ENCODE results near the gene UBL3.

The UBL3 gene

DNA sequence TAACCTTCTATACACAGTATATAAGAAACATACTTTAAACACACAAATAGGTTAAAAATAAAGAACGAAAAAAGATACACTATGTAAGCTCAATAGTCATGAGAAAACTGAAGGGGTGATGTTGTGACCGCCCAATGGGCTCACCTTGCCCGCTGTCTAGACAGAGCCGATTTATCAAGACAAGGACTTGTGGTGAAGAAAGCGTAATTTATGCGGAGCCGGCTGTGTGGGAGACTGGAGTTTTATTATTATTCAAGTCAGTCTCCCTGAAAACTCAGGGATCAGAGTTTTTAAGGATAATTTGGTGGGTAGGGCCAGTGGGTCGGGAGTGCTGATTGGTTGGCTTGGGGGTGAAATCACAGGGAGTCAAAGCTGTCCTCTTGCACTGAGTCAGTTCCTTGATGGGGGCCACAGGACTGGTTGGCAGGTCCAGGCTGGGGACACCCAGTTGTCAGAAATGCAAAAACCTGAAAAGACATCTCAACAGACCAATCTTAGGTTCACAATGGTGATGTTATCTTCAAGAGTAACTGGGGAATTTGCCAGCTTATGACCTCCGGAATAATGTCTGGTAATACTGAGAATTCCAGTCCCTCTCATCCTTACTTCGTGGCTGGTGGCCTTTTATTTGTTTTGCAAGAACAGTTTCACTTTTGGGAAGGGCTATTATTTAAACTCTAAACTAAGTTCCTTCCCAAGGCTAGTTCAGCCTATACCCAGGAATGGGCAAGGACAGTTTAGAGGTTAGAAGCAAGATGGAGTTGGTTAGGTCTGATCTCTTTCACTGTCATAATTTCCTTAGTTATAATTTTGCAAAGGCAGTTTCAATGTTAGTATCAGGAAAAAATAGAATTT is 96.6 kb downstream of the UBL3 start:
- DNase-seq, result no peak

DNA sequence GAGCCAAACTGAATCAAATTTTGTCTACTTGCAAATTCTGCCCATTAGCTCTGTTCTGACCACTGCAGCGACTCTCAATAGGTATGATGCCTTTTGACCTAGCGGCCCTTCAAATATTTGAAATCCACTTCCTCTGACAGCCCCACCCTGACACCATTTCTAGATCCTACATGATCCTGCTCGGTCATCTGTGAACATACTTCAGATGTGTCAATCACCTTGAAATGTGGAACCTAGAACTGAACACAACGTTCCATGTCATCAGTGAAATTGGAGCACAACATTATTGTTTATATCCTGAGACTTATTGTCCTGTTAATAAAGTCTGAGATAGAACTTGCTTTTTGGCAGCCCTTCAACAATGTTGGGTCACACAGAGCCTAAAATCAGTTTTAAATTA is 98.2 kb downstream of the UBL3 start:
- DNase-seq, result no peak

DNA sequence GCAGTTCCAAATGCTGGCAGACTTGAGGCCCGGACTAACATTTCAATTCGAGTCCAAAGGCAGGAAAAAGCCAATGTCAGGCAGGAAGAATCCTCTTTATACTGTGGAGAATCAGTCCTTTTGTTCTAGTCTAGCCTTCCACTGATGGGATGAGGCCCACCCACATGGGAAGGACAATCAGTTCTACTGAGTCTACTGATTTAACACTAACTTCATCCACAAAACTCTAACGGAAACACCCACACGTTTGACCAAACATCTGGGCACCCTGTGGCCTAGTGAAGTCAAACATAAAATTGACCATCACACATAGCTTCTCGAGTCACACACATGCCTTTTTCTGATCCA is 100.3 kb downstream of the UBL3 start:
- DNase-seq, result no peak

DNA sequence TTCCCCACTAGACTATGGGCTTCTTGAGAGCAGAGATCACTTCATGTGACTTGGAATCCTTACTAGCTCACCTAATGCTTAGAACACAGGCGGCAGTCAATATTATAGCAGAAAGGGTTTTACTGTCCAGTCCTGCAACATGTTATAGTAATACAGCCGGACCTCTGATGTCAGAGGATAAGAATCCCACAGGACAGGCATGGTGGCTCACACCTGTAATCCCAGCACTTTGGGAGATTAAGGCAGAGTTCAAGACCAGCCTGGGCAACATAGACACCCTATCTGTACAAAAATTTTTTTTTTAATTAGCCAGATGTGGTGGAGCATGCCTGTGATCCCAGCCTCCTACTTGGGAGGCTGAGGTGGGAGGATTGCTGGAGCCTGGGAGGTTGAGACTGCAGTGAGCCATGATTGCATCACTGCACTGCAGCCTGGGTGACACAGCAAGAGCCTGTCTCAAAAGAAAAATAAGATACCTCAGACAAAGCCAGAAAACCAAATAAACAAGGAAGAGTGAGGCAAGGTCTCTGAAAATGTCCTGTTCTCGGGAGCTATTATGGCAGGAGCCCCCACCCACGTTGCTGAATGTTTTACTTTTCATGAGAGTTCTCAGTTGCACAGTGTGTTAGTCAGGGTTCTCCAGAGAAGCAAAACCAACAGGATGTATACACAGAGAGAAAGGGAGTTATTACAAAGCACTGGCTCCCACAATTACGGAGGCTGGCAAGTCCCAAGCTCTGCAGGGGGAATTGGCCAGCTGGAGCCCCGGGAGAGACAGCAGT is 100.8 kb downstream of the UBL3 start:
- no peak for DNase-seq

DNA sequence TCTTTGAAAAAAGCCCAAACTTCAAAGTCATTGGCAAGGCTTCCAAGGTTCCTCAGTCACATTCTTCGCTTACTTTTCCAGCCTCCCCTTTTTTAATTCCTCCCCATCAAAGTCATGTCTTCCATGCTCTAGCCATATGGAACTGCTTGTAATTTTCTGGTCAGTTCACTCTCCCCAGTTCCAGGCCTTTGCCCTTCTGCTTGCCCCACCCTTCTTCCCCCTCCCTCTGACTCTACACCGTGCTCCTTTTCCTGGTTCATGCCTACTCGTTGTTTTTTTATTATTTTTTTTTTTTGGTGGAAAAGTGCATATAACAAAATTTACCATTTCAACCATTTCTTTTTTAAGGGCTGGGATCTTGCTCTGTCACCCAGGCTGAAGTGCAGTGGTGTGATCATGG is 102.3 kb downstream of the UBL3 start:
- DNase-seq, result no peak

DNA sequence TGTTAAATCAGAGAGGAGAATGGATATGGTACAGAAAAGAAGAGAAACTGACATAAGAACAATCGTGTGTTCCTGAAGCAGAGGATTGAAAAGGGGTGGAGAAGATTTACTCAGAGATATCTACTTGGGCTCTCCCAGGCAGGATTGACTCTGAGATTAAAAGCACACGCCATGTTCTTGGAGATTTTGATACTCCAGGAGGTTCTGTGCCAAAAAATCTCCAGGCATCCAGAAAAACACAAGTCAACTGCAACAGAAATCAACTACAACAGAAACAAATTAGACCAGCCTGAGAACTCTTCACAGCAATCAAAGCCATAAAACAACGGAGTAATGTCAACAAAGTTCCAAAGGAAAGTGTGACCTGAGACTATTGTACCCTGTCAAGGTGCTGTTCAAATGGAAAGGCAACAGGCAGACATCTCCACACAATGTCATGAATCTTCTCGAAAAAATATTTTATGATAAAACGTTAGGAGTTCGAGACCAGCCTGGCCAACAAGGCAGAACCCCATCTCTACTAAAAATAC is 104.2 kb downstream of the UBL3 start:
- DNase-seq, result no peak

DNA sequence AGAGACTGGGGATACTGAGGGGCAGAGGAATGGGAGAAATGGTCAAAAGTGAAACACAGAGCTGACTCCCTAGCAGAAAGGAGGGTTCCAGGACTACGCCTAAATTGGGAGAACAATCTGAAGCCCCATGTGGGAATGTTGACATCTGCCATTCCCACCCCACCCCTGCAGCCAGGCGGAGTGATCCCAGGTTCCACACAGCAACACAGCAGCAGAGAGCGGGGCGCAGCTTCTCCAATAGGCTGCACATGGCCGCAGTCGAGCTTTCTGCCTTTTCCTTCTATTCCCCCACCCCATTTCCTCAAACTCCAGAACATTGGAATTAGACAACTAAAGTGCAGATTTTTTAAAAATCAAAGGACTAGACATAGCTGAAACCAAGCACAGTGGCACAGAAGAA is 104.7 kb downstream of the UBL3 start:
- no peak for DNase-seq

DNA sequence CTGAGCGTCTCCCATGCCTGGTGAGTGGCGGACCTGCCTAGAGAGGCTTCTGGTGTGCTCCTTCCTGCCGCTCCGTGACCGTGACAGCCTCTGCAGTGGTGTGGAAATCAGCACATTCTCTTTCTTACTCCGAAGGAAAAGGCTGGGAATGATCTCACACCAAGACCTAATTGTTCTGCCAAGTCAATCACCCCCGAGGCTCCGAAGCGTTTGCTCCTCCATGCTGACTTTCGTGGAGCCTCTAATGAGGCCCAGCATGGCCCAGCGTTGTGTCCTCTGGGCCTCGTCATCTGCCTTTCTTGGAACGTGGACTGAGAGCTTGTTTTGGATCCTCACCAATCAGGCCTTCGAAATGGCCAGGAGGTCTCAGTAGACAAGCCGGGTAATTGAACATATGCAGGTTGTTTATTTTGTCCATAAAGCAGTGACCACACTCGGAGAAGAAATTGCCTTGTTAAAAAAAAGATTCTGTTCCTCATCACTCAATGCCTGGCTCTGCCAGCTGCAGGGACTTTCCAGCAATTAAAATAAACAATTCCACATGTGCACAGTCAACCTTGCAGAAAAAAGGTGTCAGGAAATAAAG is 107.1 kb downstream of the UBL3 start:
- no peak for DNase-seq

DNA sequence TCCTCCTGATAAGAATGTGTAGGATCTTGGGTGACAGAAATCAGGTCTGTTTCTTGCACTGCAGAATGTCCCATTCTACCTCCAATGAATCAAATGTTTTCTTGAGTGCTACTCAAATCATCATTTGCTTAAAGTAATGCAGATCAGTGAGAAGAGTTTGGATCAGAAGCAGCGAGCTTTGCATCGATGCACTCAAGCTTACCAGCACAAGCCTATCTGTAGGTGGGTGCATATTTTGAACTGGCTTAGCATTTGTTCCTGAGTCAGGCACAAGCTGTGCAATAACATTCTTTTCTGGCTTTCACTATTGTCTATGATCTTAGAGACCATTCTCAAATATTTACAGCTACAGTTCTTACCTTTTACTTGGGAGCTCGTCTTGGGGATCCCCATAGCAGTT is 109.5 kb downstream of the UBL3 start:
- DNase-seq, result no peak

DNA sequence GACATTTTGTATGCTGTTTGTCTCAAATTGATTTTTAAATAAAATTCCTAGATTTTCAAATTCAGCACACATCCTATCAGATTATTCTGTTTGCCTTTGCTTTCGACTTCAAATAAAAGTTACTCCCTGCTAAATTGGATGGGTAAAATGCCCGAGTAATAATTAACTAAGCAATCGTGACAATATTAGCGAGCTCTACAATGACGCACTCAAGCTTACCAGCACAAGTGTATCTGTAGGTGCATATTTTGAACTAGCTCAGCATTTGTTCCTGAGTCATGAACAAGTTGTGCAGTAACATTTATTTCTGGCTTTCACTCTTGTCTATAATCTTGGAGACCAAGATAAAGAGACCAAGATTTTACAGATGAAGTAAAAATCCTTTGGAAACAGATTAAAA is 113.4 kb downstream of the UBL3 start:
- no peak for DNase-seq

DNA sequence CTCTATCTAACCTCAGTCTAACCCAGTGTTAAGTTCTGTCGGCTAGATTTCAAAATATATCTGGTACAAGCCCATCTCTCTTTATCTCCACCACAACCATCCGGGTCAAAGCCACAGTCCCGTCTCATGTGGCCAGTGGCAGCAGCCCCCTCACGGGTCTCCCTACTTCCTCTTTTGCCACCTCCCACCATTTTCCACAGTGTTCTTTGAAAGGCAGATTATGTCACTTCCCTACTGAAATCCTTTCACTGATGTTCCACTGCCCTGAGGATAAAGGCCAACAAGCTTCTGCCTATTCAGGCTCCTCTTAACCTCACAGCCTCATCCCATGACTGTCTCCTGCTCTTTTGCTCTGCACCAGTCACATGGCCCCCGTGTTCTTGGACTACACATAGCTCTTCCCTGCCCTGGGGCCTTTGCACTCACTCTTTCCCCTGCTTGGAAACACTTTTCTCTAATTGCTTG is 117.2 kb downstream of the UBL3 start:
- DNase-seq, result no peak

DNA sequence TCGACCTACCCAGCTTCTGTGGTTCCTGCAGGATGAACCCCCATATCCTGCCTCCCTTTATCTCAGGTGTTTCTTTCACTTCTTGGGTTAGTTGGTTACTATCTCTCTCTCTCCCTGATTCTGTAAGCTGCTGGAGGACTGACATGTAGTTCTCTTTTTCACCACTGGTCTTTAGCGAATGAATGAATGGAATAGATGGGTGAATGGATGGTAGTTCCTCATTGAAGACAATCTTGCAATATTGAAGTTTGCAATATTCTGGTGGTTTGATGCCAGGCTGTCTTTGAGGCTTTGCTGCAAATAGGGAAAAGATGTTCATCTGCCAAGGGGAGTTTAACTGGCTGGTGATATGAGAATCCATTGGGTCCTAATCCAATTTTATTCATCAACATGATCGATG is 120.2 kb downstream of the UBL3 start:
- DNase-seq, result no peak

DNA sequence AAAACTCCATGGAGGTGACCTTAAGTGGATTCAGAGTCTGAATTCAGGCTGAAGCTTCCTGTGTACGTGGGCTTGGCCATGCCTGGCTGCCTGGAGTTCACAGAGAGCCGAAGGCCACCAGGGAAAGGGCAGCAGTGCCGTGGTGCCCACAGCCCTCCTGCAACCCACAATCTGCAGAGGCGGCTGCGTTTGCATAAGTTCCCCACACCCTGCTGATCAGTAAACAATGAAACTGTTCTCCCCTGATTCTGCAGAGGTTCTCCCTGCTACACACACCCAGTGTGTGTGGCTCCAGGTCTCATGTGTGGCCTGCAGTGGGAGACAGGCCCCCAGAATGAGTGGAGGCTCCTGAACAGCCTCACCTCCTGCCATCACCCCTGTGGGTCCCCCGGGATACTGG is 128.0 kb downstream of the UBL3 start:
- no peak for DNase-seq

DNA sequence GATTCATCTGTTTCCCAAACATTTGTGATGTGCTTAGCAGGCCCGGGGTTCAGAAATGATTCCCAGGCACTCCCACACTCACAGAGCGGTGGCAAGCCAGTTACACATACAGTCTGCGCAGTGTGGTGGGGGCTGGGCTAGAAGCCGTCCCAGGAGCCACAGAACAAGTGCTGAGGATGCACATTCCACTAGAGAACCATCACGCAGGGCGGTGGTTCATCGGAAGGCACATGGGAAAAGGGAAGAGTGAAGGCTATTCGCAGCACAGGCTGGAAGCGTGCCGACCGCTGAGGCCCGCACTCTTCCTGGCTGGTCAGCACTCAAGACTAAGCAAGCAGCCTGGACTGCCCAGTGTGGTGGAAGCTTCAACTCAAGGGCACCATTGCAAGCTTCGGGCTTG is 128.7 kb downstream of the UBL3 start:
- DNase-seq, result no peak

DNA sequence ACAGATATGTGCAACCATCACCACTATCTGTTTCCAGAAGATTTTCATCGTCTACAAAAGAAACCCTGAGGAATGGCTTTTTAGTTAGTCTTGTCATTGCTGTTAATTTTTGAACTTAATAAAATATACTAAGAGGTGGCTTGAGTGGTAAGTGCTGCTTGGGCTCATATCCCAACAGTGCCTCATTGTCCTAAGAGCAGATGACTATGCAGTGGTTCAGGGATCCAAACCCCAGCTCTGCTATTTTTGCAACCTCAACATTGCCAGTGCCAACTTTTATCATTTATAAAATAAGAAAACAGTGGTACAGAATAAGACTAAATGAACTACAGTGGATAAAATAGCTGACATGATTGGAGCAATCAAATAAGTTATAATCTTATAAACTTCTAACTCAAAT is 131.7 kb downstream of the UBL3 start:
- DNase-seq, result no peak

DNA sequence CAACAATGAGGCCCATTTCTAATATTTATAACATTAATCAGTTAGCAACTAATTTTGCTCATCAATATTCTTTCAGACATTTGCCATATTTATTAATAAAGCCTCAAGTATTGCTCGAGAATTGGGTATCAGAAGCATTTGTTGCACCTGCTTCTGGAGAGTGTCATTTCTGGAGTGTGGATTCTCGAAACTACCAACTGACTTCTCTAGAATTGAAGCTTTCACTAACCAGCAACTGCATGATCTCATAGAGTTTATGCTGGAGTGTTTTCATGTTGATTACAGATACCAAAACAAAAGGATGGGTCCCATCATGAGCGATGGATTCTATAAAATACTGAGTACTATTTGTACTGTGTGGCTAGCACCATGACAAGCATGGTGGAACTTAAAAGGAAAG is 133.9 kb downstream of the UBL3 start:
- DNase-seq, result no peak
